Skin of body (tissue), 2 donors: Measurements from ENCODE around the gene MED26. TPM values are rescaled to one million over a fixed set of nuclear protein-coding genes. Genes with fewer than 3 reads are reported as not detected.
"Not testable (repeated sequence)": the region's sequence is repeated elsewhere in the genome, so short reads cannot be mapped to it uniquely, and the experiment has no call there.

Experiments used
- DNase-seq: peaks from one replicate; lab custom pipeline; 2025; lab: John Stamatoyannopoulos, UW
- total RNA-seq: library from RNA; depleted of rRNA; stranded (reverse); fragments of >200 nt; gene quantifications from one replicate; pipeline ENCODE4 v1.2.3, GENCODE V29; 2014

The MED26 gene
- total RNA-seq, 1 donor from 2014 or later = 5.7 TPM

GRCh38 chr19:16651421-16652188, 23.6 kb upstream of the MED26 start:
- DNase-seq = not testable (repeated sequence)

- DNase-seq = no peak
These were observed 22.8 kb upstream of the MED26 start for GRCh38 chr19:16650821-16651220.

GRCh38 chr19:16649734-16650133, 21.7 kb upstream of the MED26 start:
- no peak for DNase-seq

- no peak for DNase-seq
These were observed 17.1 kb upstream of the MED26 start for GRCh38 chr19:16645140-16645539.

GRCh38 chr19:16641695-16642094, 13.7 kb upstream of the MED26 start:
- no peak for DNase-seq

GRCh38 chr19:16640951-16641350, 12.9 kb upstream of the MED26 start:
- DNase-seq = no peak

- no peak for DNase-seq
These were observed 10.7 kb upstream of the MED26 start for GRCh38 chr19:16638666-16639065.

- no peak for DNase-seq
These were observed 9.5 kb upstream of the MED26 start for GRCh38 chr19:16637535-16637934.

- no peak for DNase-seq
These were observed 3.5 kb upstream of the MED26 start for GRCh38 chr19:16631465-16631864.

- DNase-seq = peak; percentile 87
These were observed 1.1 kb upstream of the MED26 start for GRCh38 chr19:16628984-16629691.

GRCh38 chr19:16627928-16628182, 149 bp downstream of the MED26 start:
- DNase-seq = no peak

- DNase-seq = no peak
These were observed 644 bp downstream of the MED26 start for GRCh38 chr19:16627193-16627927.

GRCh38 chr19:16626796-16627192, 1.2 kb downstream of the MED26 start:
- DNase-seq = no peak

- DNase-seq = no peak
These were observed 2.6 kb downstream of the MED26 start for GRCh38 chr19:16625163-16625958.

GRCh38 chr19:16624236-16624635, 3.8 kb downstream of the MED26 start:
- DNase-seq = no peak

GRCh38 chr19:16623576-16623975, 4.4 kb downstream of the MED26 start:
- DNase-seq = no peak

- DNase-seq = no peak
These were observed 4.9 kb downstream of the MED26 start for GRCh38 chr19:16623066-16623465.

- DNase-seq = no peak
These were observed 6.7 kb downstream of the MED26 start for GRCh38 chr19:16621165-16621800.

- no peak for DNase-seq
These were observed 7.4 kb downstream of the MED26 start for GRCh38 chr19:16620584-16620983.

- DNase-seq = no peak
These were observed 8.0 kb downstream of the MED26 start for GRCh38 chr19:16620018-16620417.

GRCh38 chr19:16619457-16619856, 8.5 kb downstream of the MED26 start:
- no peak for DNase-seq
